GM20431 (cell line): ENCODE data around the gene ZNF804B.

Experiments
- in situ Hi-C: fragments of 300-500 bp; cut with MseI, MboI; formaldehyde crosslinking; loops from one replicate; pipeline ENCODE4 v1.15.0; 2020; ENCODE audit warnings: low sequenced_read_pairs; ENCODE audit not compliant: unreplicated experiment

The ZNF804B gene

DNA sequence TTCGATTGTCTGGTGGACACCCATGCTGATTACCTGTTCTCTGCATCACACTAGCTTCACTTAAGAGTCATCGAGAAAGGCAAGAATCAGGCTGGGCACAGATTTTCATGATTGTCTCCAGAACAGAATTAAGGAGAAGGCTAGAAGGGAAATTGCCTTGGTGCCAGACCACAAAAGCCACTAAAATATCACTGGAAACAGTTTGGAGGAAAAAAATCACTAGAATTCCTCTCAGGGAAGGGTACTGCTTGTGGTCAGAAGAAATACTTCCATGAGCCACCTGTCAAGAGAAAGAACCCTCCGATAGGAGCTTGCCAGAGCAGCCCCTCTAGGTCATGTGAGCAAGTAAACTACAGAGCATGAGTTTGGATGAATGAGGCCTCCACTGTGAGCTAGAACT lies 305.3 kb downstream of the ZNF804B start:
- in situ Hi-C loops: no loop called here

DNA sequence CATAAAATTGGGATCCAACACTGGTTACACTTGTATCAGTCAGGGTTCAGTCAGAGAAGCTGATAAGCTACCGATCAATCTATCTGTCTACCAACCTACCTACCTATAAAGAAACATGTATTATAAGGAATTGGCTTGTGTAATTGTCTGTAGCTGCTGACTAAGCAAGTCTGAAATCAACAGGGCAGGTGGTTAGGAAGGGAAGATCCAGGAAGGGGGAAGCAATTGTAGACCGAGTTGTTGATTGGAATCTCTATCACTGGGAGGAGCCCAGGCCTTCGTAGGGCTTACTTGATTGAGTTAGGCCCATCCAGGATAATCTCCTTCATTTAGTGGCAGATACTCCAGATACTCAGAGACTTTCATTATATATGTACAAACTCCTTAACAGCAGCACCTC lies 307.5 kb downstream of the ZNF804B start:
- in situ Hi-C loops: no loop called here

DNA sequence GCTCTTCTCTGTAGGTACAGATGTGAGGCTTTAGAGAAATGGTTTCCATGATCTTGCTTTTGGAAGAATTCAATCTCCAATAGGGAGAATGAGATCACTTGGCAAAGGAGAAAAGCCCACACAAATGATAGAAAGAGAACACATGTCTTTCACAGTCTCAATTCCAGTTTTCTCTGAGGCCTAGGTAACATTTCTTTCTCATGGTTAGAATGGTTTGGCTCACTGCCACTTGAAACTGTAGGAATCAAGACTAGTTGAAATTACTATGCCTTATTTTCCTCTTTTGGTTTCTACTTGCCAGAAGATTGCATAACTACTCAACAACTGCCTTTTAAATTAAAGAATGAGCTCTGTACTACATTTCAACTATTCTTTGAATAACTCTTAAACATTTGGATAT lies 312.6 kb downstream of the ZNF804B start:
- in situ Hi-C loops: no loop called here

DNA sequence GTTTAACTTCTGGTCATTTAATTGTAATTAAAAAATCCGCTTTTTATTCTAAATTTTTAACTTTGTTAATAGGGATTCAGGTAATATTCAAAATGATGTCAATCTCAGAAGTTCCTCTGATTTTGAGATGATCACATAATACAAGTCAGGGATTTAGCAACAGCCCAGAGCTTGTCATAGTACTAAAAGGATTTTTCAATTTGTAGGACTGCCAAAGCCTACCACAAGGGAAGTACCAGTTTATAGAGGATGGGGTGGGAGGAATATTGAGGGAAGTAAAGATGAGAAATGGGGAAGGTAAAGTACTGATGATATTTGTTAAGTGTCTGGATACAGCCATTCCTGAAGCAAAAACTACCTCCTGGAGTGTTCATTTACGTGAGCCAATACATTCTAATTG lies 314.3 kb downstream of the ZNF804B start:
- in situ Hi-C loops: no loop called here

DNA sequence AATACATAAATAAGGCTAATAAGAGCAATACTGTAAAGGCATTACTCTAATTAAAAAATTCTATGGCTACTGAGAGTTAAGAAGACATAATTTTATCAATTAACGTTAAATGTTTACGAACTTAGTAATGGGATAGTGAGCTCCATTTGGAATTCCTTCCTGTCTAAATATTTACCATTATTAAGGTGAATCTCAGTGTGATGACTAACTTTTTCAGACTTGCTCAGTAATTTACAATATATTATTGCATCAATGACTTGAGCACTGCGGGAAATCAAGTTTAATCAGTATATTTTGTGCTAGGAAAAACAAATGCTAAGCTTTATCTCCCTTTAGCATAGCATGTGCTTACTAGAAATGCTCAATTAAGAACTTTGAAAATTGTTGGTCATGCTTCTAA lies 318.5 kb downstream of the ZNF804B start:
- in situ Hi-C loops: no loop called here

DNA sequence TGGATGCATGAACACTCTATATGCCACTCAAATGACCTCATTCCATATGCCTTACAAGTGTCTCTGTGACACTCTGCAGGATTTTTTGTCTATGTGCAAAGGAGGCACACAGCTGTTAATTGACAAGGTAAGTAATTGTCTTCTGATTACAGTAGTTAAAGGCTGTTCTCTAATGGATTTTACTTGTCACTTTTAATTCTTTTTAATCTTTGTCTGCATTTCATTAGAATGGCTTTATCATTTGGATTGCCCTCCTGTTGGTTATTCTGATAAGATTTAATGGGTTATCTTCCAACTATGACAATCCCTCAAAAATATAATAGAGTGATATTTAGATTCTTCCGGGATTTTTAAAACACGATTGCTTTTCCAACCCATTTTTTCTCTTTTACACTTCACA lies 326.1 kb downstream of the ZNF804B start:
- in situ Hi-C loops: no loop called here

DNA sequence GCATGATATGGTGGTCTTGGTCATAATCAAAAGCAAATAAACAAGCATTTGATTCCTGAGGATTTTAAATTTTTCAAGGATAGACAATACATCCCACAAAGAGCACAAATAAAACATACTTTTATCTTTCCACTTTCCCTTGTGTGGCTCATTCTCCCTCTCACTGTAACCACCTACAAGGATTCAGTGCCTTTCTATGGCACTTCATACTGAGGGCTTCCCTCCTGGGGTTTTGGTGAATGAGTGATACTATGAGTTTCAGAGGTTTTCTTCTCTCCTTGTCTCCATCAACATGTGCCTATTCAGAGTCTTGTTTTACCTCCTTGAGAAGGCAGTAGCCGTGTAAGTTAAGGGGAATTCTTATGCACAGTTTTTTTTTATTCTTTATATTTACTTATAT lies 332.1 kb downstream of the ZNF804B start:
- in situ Hi-C loops: no loop called here

DNA sequence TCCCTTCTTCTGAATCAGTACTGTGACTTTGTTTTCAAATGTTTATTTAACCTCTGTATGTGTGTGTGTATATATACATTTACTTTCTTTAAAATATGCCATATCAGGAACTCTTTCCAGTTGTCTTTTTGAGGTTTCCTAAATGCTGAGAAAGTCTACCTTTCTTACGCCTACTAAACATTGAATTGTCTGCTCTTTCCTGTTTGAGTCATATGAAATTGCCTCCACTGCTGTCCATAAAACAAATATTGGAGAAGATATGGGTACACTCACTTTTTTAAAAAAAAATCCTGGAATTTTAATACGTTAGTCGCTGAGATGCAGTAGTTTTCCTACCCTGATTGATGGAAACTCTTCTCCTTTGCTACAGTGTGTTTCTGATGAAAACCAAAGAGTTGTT lies 334.8 kb downstream of the ZNF804B start:
- in situ Hi-C loops: no loop called here

DNA sequence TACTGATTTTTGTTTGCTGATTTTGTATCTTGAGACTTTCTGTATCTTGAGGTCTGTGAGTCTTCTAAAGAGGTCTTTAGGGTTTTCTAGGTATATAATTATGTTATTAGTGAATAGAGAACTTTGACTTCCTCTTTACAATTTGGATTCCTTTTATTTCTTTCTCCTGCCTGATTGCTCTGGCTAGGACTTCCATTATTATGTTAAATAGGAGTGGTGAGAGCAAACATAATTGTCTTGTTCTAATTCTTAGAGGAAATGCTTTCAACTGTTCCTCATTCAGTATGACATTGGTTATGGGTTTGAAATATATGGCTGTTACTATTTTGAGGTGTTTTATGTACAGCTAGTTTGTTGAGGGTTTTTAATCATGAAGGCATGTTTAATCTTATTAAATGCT lies 344.1 kb downstream of the ZNF804B start:
- in situ Hi-C loops: no loop called here

DNA sequence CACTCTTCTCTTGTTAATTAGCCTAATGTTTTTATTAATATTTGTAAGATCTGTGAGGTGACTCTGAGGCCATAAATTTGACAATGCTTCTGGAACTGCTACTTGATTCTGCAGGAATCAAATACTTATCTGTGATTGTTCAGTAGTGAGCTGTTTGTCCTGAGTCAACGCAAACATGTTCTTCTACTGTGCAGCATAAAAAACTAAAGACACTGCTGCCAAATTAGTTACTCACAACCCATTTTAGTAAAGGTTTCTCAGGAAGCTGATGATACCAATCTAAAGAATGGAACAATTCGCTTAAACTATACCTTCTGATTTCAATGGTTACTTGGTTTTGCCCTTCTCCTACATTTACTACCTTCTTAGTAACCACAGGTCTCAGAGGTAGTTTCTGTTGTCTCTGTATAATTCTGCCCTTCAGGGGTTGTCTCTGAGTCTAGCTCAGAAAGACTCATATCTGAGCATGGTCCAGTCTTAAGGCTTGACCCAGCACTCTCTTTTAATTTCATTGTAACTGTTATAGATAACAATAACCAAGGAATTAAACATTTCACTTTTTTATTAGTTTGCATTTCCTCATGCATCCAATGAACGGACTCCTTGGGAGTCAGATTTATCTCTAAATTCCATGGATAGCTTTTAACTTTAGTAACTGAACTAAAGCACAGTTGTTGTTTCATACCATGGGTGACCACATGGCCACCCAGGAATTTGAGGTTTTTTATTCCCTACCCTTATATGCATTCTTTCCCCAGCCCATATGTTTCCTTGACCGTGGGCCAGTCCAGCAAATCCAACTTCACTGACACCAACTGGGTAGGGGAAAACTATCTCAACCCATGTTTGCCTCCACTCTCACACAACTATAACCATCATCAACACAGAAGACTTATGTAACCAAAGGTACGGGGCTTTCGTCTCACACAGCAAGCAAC lies 345.5 kb downstream of the ZNF804B start:
- in situ Hi-C loops: no loop called here

DNA sequence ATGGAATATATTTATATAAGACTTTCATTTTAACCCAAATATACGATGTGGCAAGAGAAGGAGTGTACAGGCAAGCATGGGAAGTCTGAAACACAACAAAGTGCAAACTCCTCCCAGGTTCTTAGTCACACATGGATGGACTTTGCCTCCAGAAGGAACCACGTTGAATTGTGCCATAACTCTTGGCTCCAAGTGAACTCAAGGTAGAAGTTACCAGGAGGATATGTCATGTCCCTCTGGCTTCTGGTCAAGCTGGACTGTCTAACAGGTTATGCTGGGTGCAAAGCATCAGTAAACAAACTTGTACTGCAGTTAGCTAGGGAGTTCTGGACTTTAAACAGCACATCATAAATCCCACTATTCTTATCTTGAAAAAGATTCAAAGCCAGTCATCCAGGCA lies 364.4 kb downstream of the ZNF804B start:
- in situ Hi-C loops: no loop called here

DNA sequence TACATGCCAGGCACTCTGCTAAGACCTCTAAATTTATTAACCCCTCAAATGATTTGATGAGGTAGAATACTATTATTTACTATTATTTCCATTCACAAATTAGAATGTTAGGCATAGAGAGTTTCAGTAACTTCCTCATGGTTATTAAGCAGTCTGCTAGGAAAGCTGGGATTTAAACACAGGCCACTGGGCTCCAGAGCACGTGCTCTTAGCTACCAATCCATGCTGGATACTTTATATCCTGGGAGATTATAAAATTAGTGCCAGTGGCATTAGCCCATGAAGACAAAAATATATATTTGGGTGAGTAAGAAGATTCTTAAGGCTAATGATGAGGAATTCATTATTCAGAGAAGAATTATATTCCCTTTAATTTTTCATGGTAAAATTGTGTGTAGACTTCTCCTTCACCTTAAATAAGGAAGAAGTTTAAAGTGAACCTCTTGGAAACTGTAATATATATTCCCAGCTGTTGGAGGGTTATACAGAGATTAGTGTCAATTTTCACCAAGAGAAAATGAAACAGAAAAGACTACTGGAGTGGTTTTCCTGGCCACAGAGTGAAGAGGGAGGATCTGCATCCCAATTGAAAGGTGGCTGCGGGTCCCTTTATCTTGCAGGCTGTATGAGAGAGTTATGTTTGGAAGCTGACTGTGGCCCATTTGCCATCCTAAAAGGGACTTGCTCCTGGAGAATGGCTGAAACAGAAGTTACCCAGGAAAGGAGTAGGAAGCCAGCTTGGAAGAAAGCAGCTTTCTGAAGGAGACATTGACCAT lies 370.3 kb downstream of the ZNF804B start:
- in situ Hi-C loops: no loop called here

DNA sequence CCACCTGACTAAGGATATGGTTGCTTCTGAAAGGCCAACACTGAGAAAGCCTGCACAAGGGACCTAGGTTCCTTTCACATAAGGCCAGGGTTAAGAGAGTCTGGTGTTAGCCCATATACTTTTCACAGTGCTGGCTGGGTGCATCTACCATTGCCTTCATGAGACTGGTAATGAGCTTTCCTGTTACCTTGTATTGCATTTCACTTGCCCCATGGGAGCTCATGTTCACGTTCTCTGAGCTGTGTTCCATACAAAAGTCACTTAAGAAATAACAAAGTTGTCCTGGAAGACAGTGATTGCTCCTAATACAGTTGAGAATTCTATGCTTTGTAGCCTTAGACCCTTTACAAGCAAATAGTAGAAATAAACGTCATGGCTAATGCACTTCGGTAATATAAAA lies 373.9 kb downstream of the ZNF804B start:
- in situ Hi-C loops: no loop called here

DNA sequence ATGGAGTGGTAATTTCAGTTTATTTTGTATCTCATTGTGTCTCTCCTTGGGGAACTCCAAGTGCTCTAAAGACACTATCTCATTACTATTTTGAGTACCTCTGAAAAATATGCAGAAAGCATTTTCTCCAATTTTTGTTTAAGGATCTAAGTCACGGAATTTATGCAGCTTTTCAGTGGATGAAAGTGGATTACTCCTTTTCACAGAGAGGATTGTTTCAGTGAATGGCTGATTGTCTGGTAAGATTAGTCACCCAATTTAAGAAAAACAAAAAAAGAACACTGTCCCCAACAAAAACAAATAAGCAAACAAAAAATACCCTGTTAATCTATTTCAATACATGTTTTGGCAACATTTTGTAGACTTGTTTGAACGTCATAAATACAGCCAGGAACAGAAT lies 374.3 kb downstream of the ZNF804B start:
- in situ Hi-C loops: no loop called here

DNA sequence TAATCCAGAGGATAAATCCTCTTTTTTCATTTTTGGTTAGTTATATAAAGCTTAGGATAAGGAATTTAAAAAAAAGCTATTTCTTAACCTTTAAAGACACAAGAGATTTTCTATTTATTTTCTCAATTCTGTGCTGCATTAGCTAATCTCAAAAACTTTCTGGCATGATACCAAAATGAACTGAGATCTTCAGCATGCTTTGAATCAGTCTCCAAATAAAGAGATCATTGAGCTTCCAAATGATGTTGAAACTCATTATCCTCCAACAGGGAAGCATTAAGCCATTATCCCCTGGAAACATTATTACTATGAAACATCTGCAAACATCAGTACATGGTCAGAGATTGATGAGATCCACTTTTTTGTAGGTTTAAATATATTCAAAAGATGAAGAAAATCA lies 386.3 kb downstream of the ZNF804B start:
- in situ Hi-C loops: no loop called here

DNA sequence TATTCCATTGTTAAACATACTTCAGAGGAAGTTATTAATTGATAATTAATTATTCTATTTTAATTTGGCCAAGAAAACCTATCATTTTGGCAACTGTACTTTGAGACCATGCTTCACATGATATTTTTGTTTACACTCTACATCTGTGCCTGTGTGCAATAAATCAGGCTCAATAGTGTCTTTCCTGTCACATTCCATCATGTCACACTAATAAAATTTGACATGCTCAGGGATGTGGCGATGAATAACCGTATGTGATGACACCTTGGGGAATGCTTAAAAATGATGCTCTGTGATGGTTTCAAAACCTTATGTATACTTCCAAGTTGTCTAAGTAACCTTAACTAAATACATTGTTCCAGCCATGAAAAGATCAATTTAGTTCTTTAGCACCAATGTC lies 400.6 kb downstream of the ZNF804B start:
- in situ Hi-C loops: no loop called here

DNA sequence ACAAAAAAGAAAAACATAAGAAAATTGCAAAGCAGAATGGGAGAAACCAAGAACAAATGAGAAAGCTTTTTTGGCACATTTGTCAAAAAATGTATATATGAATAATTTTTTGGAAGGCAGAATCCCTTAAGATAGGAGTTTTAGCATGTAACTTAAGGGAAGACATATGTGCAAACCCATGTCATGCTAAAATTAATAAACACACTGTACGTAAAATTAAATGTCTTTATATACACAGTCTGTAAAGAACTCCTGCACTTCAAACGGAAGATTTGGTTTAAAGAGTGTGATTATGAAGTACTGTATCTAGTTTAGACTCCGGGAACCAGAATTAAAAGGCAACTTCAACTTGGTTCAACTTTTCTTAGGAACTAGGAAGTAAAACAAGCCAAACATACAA lies 405.9 kb downstream of the ZNF804B start:
- in situ Hi-C loops: no loop called here

DNA sequence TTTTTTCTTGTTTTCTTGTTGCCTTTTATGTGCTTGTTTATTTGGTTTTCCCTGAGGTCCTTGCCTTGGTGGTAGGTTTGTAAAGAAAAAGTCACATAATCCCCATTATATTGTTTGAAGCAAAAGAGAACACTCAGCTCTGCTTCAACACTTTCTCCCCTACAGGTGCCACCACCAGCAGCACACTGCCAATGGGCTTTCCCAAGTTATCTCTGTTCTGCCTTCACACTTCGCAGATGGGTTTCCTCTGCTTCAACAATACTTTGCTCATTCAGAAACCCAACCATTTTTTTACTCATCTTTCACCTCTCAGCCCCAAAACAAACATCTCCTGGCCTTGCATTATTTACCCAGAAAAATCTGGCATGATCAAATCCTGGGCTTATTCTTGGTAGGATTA lies 411.1 kb downstream of the ZNF804B start:
- in situ Hi-C loops: no loop called here

DNA sequence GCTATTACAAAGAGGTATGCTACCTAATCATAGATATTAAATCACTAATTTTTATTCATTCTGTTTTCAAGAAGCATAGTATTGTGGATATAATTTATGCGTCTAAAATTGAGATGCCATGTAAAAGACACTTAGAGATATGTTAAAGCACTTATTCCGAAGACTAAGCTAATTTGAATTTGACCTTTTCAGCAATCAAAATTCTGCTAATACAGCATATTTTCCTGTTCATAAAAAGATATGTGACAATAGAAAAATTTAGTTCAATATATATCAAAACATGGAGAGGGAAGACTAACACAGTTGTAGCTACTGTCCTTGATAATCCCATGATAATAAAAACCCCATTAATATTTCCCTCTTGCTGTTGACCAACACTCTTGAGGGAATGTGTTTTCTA lies 422.6 kb downstream of the ZNF804B start:
- in situ Hi-C loops: no loop called here

DNA sequence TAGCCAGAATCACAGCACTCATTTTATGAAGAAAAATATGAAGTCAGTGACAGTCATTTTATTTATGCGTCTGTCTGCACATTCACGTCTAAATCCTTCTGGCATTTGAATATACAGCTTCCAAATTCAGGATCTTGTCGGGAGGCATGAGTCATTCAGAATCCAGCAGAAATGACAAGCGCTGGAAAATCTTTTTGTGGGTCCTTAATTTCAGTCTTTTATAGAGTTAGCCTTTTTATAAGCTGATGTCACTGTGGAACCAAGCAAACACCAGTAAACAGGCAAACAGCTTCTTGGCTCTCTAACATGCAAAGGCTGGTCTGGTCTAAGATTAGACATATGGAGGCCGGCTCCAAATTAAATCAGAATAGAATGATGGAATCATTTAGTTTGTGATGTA lies 424.2 kb downstream of the ZNF804B start:
- in situ Hi-C loops: no loop called here

DNA sequence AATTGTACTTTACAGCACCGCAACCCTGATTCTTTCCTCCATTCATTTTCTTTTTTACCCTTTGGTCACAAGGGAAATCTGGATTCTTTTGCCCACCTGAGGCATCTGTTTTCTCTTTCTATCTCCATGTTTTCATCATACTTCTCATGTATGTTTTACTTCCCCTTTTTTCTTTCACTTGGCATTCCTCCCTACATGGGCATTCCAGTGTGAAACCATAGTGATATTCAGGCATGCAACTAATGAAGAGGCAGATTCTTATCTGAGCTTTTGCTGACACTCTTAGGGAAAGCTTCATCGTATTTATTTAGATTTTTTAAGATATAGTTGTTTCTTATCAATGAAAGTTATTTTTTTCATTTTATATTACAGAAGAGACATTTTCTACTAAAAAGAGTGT lies 441.3 kb downstream of the ZNF804B start:
- in situ Hi-C loops: no loop called here
